DOHH2 (cell line): ENCODE results near the gene TPD52L2.

Experiments used
- EZH2phosphoT487 ChIP-seq: fragments of 200-600 bp; sonication (generic); IDR thresholded peaks from 2 replicates; pipeline ENCODE4 v1.6.1; 2017; ENCODE audit warnings: borderline replicate concordance, mild to moderate bottlenecking, antibody characterized with exemption, low read length, moderate library complexity, mixed read lengths
- TF ChIP-seq, protein P1 (sequence below): fragments of 200-600 bp; sonication (generic); IDR thresholded peaks from one replicate; pipeline ENCODE4 v1.5.1; 2014; ENCODE audit warnings: antibody characterized with exemption, mild to moderate bottlenecking, low read depth, low read length; ENCODE audit not compliant: poor library complexity, severe bottlenecking

- TF ChIP-seq, protein P1, sequence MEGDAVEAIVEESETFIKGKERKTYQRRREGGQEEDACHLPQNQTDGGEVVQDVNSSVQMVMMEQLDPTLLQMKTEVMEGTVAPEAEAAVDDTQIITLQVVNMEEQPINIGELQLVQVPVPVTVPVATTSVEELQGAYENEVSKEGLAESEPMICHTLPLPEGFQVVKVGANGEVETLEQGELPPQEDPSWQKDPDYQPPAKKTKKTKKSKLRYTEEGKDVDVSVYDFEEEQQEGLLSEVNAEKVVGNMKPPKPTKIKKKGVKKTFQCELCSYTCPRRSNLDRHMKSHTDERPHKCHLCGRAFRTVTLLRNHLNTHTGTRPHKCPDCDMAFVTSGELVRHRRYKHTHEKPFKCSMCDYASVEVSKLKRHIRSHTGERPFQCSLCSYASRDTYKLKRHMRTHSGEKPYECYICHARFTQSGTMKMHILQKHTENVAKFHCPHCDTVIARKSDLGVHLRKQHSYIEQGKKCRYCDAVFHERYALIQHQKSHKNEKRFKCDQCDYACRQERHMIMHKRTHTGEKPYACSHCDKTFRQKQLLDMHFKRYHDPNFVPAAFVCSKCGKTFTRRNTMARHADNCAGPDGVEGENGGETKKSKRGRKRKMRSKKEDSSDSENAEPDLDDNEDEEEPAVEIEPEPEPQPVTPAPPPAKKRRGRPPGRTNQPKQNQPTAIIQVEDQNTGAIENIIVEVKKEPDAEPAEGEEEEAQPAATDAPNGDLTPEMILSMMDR: no peak
- TF ChIP-seq EZH2phosphoT487: no peak
Measured at GRCh38 chr20:63893999-63894357, 28.9 kb downstream of the TPD52L2 start.
